ENCODE measurements around the gene MGAM2.

The MGAM2 gene

GRCh38 chr7:142111499-142111898 is at the start of gene MGAM2:
TSS of gene MGAM2 (plus strand) at chr7:142111718. CDS start at chr7:142116874, 5,156 bp downstream.
- CTCF ChIA-PET, result no interaction called here

GRCh38 chr7:142063551-142064442 is 47.7 kb upstream of the MGAM2 start:
- ChIA-PET CTCF (no interaction called here), POLR2A (no interaction called here)
- no peak for TF ChIP-seq CTCF (IDR thresholded peaks at IDR 0.05; ENCODE audit: control extremely low read depth, extremely low read depth, low read depth, missing control alignments)
- no peak for DNase-seq (ENCODE audit: extremely low spot score)

More at GRCh38 chr7:142111499-142111898, at the start of gene MGAM2:
- TF ChIP-seq CTCF (IDR thresholded peaks at IDR 0.05; ENCODE audit: control extremely low read depth, extremely low read depth, low read depth, missing control alignments), result no peak
- DNase-seq (ENCODE audit: extremely low spot score), result no peak
- POLR2A ChIA-PET, result no interaction called here

GRCh38 chr7:142066536-142066935 is 45.0 kb upstream of the MGAM2 start:
- no peak for DNase-seq (ENCODE audit: extremely low spot score)
- ChIA-PET POLR2A (no interaction called here), CTCF (no interaction called here)
- TF ChIP-seq CTCF (IDR thresholded peaks at IDR 0.05; ENCODE audit: control extremely low read depth, extremely low read depth, low read depth, missing control alignments), result no peak

GRCh38 chr7:142077762-142078161 is 33.8 kb upstream of the MGAM2 start:
- ChIA-PET POLR2A (no interaction called here), CTCF (no interaction called here)
- no peak for TF ChIP-seq CTCF (IDR thresholded peaks at IDR 0.05; ENCODE audit: control extremely low read depth, extremely low read depth, low read depth, missing control alignments)
- DNase-seq (ENCODE audit: extremely low spot score), result no peak

- TF ChIP-seq CTCF (IDR thresholded peaks at IDR 0.05; ENCODE audit: control extremely low read depth, extremely low read depth, low read depth, missing control alignments), result no peak
- no peak for DNase-seq (ENCODE audit: extremely low spot score)
- ChIA-PET CTCF (no interaction called here), POLR2A (no interaction called here)
These were observed 27.9 kb upstream of the MGAM2 start for GRCh38 chr7:142083605-142084004.

- no peak for TF ChIP-seq CTCF (IDR thresholded peaks at IDR 0.05; ENCODE audit: control extremely low read depth, extremely low read depth, low read depth, missing control alignments)
- ChIA-PET POLR2A (no interaction called here), CTCF (no interaction called here)
- DNase-seq (ENCODE audit: extremely low spot score), result no peak
These were observed 26.1 kb upstream of the MGAM2 start for GRCh38 chr7:142085428-142085827.
